Islet of Langerhans (tissue), 1 donor: ENCODE measurements around the gene WIZ.
"Not testable (repeated sequence)": the region's sequence is repeated elsewhere in the genome, so short reads cannot be mapped to it uniquely, and the experiment has no call there.

ENCODE experiments used
- FAIRE-seq: peaks from one replicate; lab custom pipeline; 2011; peaks lifted over from hg19 to GRCh38; lab: Jason Lieb, UNC

Gene WIZ

GRCh38 chr19:15449620-15450527, at the start of gene WIZ:
TSS of gene WIZ (minus strand) at chr19:15449956. CDS start at chr19:15448307, 1,649 bp downstream.
- no peak for FAIRE-seq

GRCh38 chr19:15498910-15499309, 49.2 kb upstream of the WIZ start:
- FAIRE-seq: no peak

- FAIRE-seq: no peak
Measured at GRCh38 chr19:15498156-15498858, 48.6 kb upstream of the WIZ start.

- no peak for FAIRE-seq
Measured at GRCh38 chr19:15495151-15495550, 45.4 kb upstream of the WIZ start.

- no peak for FAIRE-seq
Measured at GRCh38 chr19:15488489-15489226, 38.9 kb upstream of the WIZ start.

GRCh38 chr19:15487038-15487437, 37.3 kb upstream of the WIZ start:
- FAIRE-seq: no peak

GRCh38 chr19:15485768-15486167, 36.0 kb upstream of the WIZ start:
- FAIRE-seq: not testable (repeated sequence)

GRCh38 chr19:15480996-15481395, 31.2 kb upstream of the WIZ start:
- FAIRE-seq: not testable (repeated sequence)

- FAIRE-seq: no peak
Measured at GRCh38 chr19:15479391-15480345, 29.9 kb upstream of the WIZ start, which contains the start of gene PGLYRP2. TSS of gene PGLYRP2 (minus strand) at chr19:15479501. CDS start at chr19:15479371, 130 bp downstream.

- no peak for FAIRE-seq
Measured at GRCh38 chr19:15476325-15476724, 26.6 kb upstream of the WIZ start.

- no peak for FAIRE-seq
Measured at GRCh38 chr19:15475611-15476010, 25.9 kb upstream of the WIZ start.

GRCh38 chr19:15475169-15475568, 25.4 kb upstream of the WIZ start:
- FAIRE-seq: no peak

GRCh38 chr19:15473821-15474220, 24.1 kb upstream of the WIZ start:
- not testable (repeated sequence) for FAIRE-seq

- no peak for FAIRE-seq
Measured at GRCh38 chr19:15471639-15472101, 21.9 kb upstream of the WIZ start.

GRCh38 chr19:15469513-15470297, 19.9 kb upstream of the WIZ start:
- FAIRE-seq: no peak

GRCh38 chr19:15468675-15469512, 19.1 kb upstream of the WIZ start:
- no peak for FAIRE-seq

GRCh38 chr19:15467734-15468214, 18.0 kb upstream of the WIZ start:
- FAIRE-seq: no peak

- FAIRE-seq: no peak
Measured at GRCh38 chr19:15466851-15467733, 17.3 kb upstream of the WIZ start.
